Measurements from ENCODE around the gene LIX1L. TPM values are rescaled to one million over a fixed set of nuclear protein-coding genes. Genes with fewer than 3 reads are reported as not detected.

LIX1L gene
- total and polyA plus RNA-seq, 2 of the 13 experiments (the other 11 are each of a cell fraction or from before 2014, with no cell fraction given), result 8.1 to 24.9 TPM

- TF ChIP-seq AKNA (CRISPR knock-in tag; IDR thresholded peaks at IDR 0.05; ENCODE audit: borderline replicate concordance) (no peak), GATAD1 (CRISPR knock-in tag; IDR thresholded peaks at IDR 0.05) (no peak)
These were observed 49.2 kb downstream of the LIX1L start (continued) for GRCh38 chr1:145908653-145909052.

- no peak overlapping the region for H3K27ac ChIP-seq (ENCODE audit: extremely low read length, insufficient read depth, low read length)
- no peaks in the 10 kb centered on the region for H3K9me3 ChIP-seq (ENCODE audit: low read length)
- no TSS peak for BruUV-seq (replicated peaks)
- H3K9ac ChIP-seq (ENCODE audit: insufficient read depth, low read depth, low read length), result no peak overlapping the region
- ChIA-PET POLR2A (interaction anchor here (2.0 to 4.3 kb wide), 3 partner anchors 9 to 20 kb away, joined by 5 to 25 read pairs (median 6); partner anchors contain the start of gene RBM8A), CTCF (ENCODE audit: low intra/inter-chr PET ratio, low total read pairs) (interaction anchor here (4.4 kb wide), 1 partner anchor 15 kb away, joined by 93 read pairs; no protein-coding TSS in a partner anchor)
- H3K27me3 ChIP-seq (ENCODE audit: control insufficient read depth in 1 of 2, insufficient read depth in 2 of 2, low read length in 2 of 2), result no peaks in the 10 kb centered on the region
- DNase-seq (ENCODE audit: low spot score) (no peak), FAIRE-seq (no peak), ATAC-seq (peak; percentile 57)
- H3K4me1 ChIP-seq (ENCODE audit: insufficient read depth, low read length), result peaks cover 58% of the 10 kb centered on the region
- peaks cover 4 to 13% of the 10 kb centered on the region in 2 experiments; a peak in 4 of 5 replicates for H3K36me3 ChIP-seq (replicated peaks in 1 of 2; ENCODE audit: control insufficient read depth in 1 of 2, insufficient read depth in 2 of 2, low read length in 2 of 2)
- H4K20me1 ChIP-seq (ENCODE audit: insufficient read depth, low read length), result no peaks in the 10 kb centered on the region
- intact Hi-C loops (cut with micrococcal nuclease; ENCODE audit: unreplicated experiment), result no loop called here
- WGBS (ENCODE audit: low lambda C conversion rate), result 32% methylated on average over 10 of the region's 10 CpGs
- H3K4me3 ChIP-seq (replicated peaks in 1 of 3; ENCODE audit: insufficient read depth in 1 of 3, low read depth in 2 of 3, low read length in 3 of 3), result peak overlapping the region in 1 of 3 experiments; percentile 5; a peak in 2 of 6 replicates
- peak overlapping the region; percentile 74 for H3K4me2 ChIP-seq (ENCODE audit: low read depth, low read length)
- in situ Hi-C loops (cut with HindIII; ENCODE audit: extremely low pct_ligation_motif_present, low pct_unique_long_range_greater_than_20kb), result no loop called here
- H3K79me2 ChIP-seq (ENCODE audit: insufficient read depth, low read length), result no peaks in the 10 kb centered on the region
- H2AFZ ChIP-seq (ENCODE audit: low read length), result no peak overlapping the region
- TF ChIP-seq ARHGAP35 (CRISPR knock-in tag; IDR thresholded peaks at IDR 0.05; ENCODE audit: borderline replicate concordance) (no peak), RFXANK (CRISPR knock-in tag; IDR thresholded peaks at IDR 0.05) (no peak), IRF1 (CRISPR knock-in tag; IDR thresholded peaks at IDR 0.05; ENCODE audit: low read depth) (no peak), TEAD2 (CRISPR knock-in tag; IDR thresholded peaks at IDR 0.05) (no peak), CSRNP2 (CRISPR knock-in tag; conservative IDR thresholded peaks at IDR 0.05; ENCODE audit: low read depth) (no peak), CTCF (CRISPR knock-in tag; IDR thresholded peaks at IDR 0.05) (peak; percentile 37), RNF2 (conservative IDR thresholded peaks at IDR 0.05; ENCODE audit: low read depth) (no peak), CBX5 (CRISPR knock-in tag; IDR thresholded peaks at IDR 0.05; ENCODE audit: borderline replicate concordance) (no peak), RAD21 (CRISPR knock-in tag; IDR thresholded peaks at IDR 0.05) (no peak), DNMT1 (CRISPR knock-in tag; IDR thresholded peaks at IDR 0.05) (no peak), NR2F6 (IDR thresholded peaks at IDR 0.05) (peak; percentile 65; the same call in 1 of the 2 replicates), NR2F6 (CRISPR knock-in tag; IDR thresholded peaks at IDR 0.05) (peak; percentile 41; the same call in 1 of the 2 replicates)
These were observed 50.7 kb downstream of the LIX1L start for GRCh38 chr1:145906954-145907753.

All from HepG2 (cell line).